Stomach (tissue), 19 donors: Measurements from ENCODE around the gene IL1A. TPM values are rescaled to one million over a fixed set of nuclear protein-coding genes. Genes with fewer than 3 reads are reported as not detected.
A peak's percentile ranks its signal among the peaks of the same experiment; 100 is the strongest.
"Not testable (repeated sequence)": the region's sequence is repeated elsewhere in the genome, so short reads cannot be mapped to it uniquely, and the experiment has no call there.

Experiments
- DNase-seq, 2 donors: peaks; one replicate each; pipeline versions ENCODE4 v3.0.0 to v3.0.0-alpha.2; 2013 to 2019
- H3K27ac ChIP-seq, 5 donors: fragments of 200-600 bp in 4 of 5; sonication (generic) in 4 of 5; one replicate each; pipeline ENCODE4 v1.5.1; 2013 to 2019; ENCODE audit warnings: mild to moderate bottlenecking in 1 of 5, moderate library complexity in 1 of 5
- H3K27me3 ChIP-seq, 3 donors: fragments of 200-600 bp; sonication (generic); one replicate each; pipeline ENCODE4 v1.5.1; 2017 to 2019; ENCODE audit warnings: mixed run types in 1 of 3
- H3K36me3 ChIP-seq, 4 donors: fragments of 200-600 bp; sonication (generic); 1 replicate in 3 of 4; 2 replicates in 1 of 4; pipeline ENCODE4 v1.5.1; 2016 to 2019
- H3K4me1 ChIP-seq, 4 donors: fragments of 200-600 bp; sonication (generic); one replicate each; pipeline ENCODE4 v1.5.1; 2016 to 2019
- H3K4me3 ChIP-seq, 4 donors: fragments of 200-600 bp; sonication (generic) in 3 of 4; one replicate each; pipeline ENCODE4 v1.5.1; 2016 to 2019; ENCODE audit warnings: mild to moderate bottlenecking in 1 of 4
- H3K9me3 ChIP-seq, 4 donors: fragments of 200-600 bp; sonication (generic); one replicate each; pipeline ENCODE4 v1.5.1; 2016 to 2019
- CTCF ChIP-seq, 7 experiments: fragments of 450-650 bp in 4 of 7; fragments of 200-600 bp in 3 of 7; sonication (generic) in 3 of 7; IDR thresholded peaks; one replicate each; pipeline ENCODE4 v1.5.1; 2016 to 2019; ENCODE audit warnings: antibody characterized with exemption in 7 of 7, control low read depth in 2 of 7, mild to moderate bottlenecking in 1 of 7
- EP300 ChIP-seq: sonication (generic); formaldehyde crosslinking; IDR thresholded peaks from one replicate; pipeline ENCODE4 v1.6.1; 2017; ENCODE audit warnings: antibody characterized with exemption
- POLR2A ChIP-seq, 4 donors: fragments of 450-650 bp; IDR thresholded peaks; one replicate each; pipeline ENCODE4 v1.6.1; 2016; ENCODE audit warnings: antibody characterized with exemption in 4 of 4, control low read depth in 2 of 4, mild to moderate bottlenecking in 1 of 4, moderate library complexity in 1 of 4
- POLR2AphosphoS5 ChIP-seq, 3 donors: sonication (generic); formaldehyde crosslinking; IDR thresholded peaks; one replicate each; pipeline ENCODE4 v1.6.1; 2016; ENCODE audit warnings: antibody characterized with exemption in 3 of 3
- WGBS, 5 donors: extraction: QIAGEN DNeasy Blood & Tissue Kit in 3 of 5; methylation state at CpG; one replicate each; pipeline versions ENCODE4 v1.1.5 to v1.1.7; 2013 to 2018; 5-methylcytosine and 5-hydroxymethylcytosine counted together
- intact Hi-C: fragments of 100-400 bp; cut with DNase I; formaldehyde crosslinking; loops from one replicate; pipeline ENCODE4 v1.15.1; 2023; ENCODE audit warnings: low total_unique reads
- long read RNA-seq, 10 donors: transcript quantifications; one replicate each; lab custom pipeline, GENCODE V29; 2026
- polyA plus RNA-seq, 3 donors: library from polyadenylated mRNA; stranded (reverse); fragments of 200-250 nt; gene quantifications; one replicate each; pipeline ENCODE4 v1.2.3, GENCODE V29; 2013
- total RNA-seq, 5 donors: library from RNA; depleted of rRNA; stranded (reverse); fragments of >200 nt; gene quantifications; one replicate each; pipeline versions ENCODE4 v1.1.0 to v1.2.3, GENCODE V29; 2014 to 2016
- donor health status: healthy with polysubstance abuse.
- donor health status: Bipolar disorder and iron deficiency.
- donor health status: healthy.

IL1A gene
- not detected for total RNA-seq
- 1 to 10 TPM in 1 of 3 donors, under 1 TPM in 1, not detected in 1; 0.44 to 2.5 TPM for polyA plus RNA-seq
- long read RNA-seq, donor 1, result 0 reads
- long read RNA-seq, donor 2, result 0 reads
- long read RNA-seq, donor 3, result 0 reads
- long read RNA-seq, donor 4, result 0 reads
- long read RNA-seq, donor 5, result 0 reads
- long read RNA-seq, donor 6, result 0 reads
- long read RNA-seq, donor 7, result 0 reads
- long read RNA-seq, donor 8, result 0 reads
- long read RNA-seq, donor 9, result 0 reads
- long read RNA-seq, donor 10, result 0 reads

- Histone ChIP-seq H3K4me1 (peaks cover 0 to 4% (median 0%) of the 10 kb centered on the region in 4 donors), H3K4me3 (no peak within 1 kb of the TSS), H3K27me3 (no peaks in the 10 kb centered on the region), H3K9me3 (no peaks in the 10 kb centered on the region), H3K27ac (no peak within 1 kb of the TSS), H3K36me3 (no peaks in the 10 kb centered on the region)
- WGBS, 5 donors, result 29 to 51% (median 34%) methylated on average over 13 of the region's 13 CpGs
- TF ChIP-seq POLR2A (IDR thresholded peaks at IDR 0.05) (no peak), POLR2AphosphoS5 (IDR thresholded peaks at IDR 0.05) (no peak), CTCF (IDR thresholded peaks at IDR 0.05) (no peak), EP300 (no peak)
- intact Hi-C loops, result no loop called here
- peak in 1 of 2 donors; percentile 41 for DNase-seq
These were observed at the start of gene IL1A for GRCh38 chr2:112784199-112785189. TSS of gene IL1A (minus strand) at chr2:112784493. CDS start at chr2:112783770, 723 bp downstream.

- TF ChIP-seq EP300 (no peak), POLR2AphosphoS5 (IDR thresholded peaks at IDR 0.05) (no peak), CTCF (IDR thresholded peaks at IDR 0.05) (no peak), POLR2A (IDR thresholded peaks at IDR 0.05) (no peak)
- Histone ChIP-seq H3K27me3 (no peaks in the 10 kb centered on the region), H3K27ac (no peak overlapping the region), H3K4me1 (peaks cover 0 to 25% (median 4%) of the 10 kb centered on the region in 4 donors), H3K4me3 (peak overlapping the region in 1 of 4 donors; percentile 18), H3K9me3 (no peaks in the 10 kb centered on the region), H3K36me3 (peaks cover 0 to 7% (median 3%) of the 10 kb centered on the region in 4 donors)
- intact Hi-C loops, result no loop called here
- no peak for DNase-seq
These were observed 49.7 kb upstream of the IL1A start for GRCh38 chr2:112833976-112834375.

GRCh38 chr2:112833639-112833931 is 49.3 kb upstream of the IL1A start:
- intact Hi-C loops, H3K27ac ChIP-seq, H3K27me3 ChIP-seq, H3K9me3 ChIP-seq, H3K36me3 ChIP-seq, DNase-seq: not testable (repeated sequence)
- WGBS, 5 donors, result 83 to 97% (median 94%) methylated on average over 5 of the region's 5 CpGs
- peaks cover 0 to 22% (median 4%) of the 10 kb centered on the region in 4 donors for H3K4me1 ChIP-seq
- peak overlapping the region in 1 of 4 donors; percentile 1 for H3K4me3 ChIP-seq

GRCh38 chr2:112832841-112833638 is 48.7 kb upstream of the IL1A start:
- Histone ChIP-seq H3K27me3 (no peaks in the 10 kb centered on the region), H3K36me3 (peaks cover 0 to 7% (median 3%) of the 10 kb centered on the region in 4 donors), H3K4me1 (peaks cover 0 to 18% (median 4%) of the 10 kb centered on the region in 4 donors), H3K9me3 (no peaks in the 10 kb centered on the region), H3K27ac (no peak overlapping the region), H3K4me3 (peak overlapping the region in 1 of 4 donors; percentile 1)
- no peak for DNase-seq
- WGBS, 5 donors, result 88 to 99% (median 96%) methylated on average over 12 to 14 of the region's 14 CpGs
- TF ChIP-seq EP300 (no peak), POLR2AphosphoS5 (IDR thresholded peaks at IDR 0.05) (no peak), POLR2A (IDR thresholded peaks at IDR 0.05) (no peak), CTCF (IDR thresholded peaks at IDR 0.05) (no peak)
- intact Hi-C loops, result no loop called here
